Fibroblast of skin of scalp (primary cell): Measurements from ENCODE around the gene PRDM2. TPM values are rescaled to one million over a fixed set of nuclear protein-coding genes. Genes with fewer than 3 reads are reported as not detected.
"Not testable (repeated sequence)": the region's sequence is repeated elsewhere in the genome, so short reads cannot be mapped to it uniquely, and the experiment has no call there.

Experiments
- DNase-seq: peaks from one replicate; pipeline ENCODE4 v3.0.0-alpha.2; 2013
- polyA plus RNA-seq, 2 experiments: library from polyadenylated mRNA; unstranded; fragments of 120-200 nt; gene quantifications; one replicate each; pipeline ENCODE4 v1.2.1, GENCODE V29; 2013; ENCODE audit not compliant: insufficient read length in 2 of 2

PRDM2 gene, protein sequence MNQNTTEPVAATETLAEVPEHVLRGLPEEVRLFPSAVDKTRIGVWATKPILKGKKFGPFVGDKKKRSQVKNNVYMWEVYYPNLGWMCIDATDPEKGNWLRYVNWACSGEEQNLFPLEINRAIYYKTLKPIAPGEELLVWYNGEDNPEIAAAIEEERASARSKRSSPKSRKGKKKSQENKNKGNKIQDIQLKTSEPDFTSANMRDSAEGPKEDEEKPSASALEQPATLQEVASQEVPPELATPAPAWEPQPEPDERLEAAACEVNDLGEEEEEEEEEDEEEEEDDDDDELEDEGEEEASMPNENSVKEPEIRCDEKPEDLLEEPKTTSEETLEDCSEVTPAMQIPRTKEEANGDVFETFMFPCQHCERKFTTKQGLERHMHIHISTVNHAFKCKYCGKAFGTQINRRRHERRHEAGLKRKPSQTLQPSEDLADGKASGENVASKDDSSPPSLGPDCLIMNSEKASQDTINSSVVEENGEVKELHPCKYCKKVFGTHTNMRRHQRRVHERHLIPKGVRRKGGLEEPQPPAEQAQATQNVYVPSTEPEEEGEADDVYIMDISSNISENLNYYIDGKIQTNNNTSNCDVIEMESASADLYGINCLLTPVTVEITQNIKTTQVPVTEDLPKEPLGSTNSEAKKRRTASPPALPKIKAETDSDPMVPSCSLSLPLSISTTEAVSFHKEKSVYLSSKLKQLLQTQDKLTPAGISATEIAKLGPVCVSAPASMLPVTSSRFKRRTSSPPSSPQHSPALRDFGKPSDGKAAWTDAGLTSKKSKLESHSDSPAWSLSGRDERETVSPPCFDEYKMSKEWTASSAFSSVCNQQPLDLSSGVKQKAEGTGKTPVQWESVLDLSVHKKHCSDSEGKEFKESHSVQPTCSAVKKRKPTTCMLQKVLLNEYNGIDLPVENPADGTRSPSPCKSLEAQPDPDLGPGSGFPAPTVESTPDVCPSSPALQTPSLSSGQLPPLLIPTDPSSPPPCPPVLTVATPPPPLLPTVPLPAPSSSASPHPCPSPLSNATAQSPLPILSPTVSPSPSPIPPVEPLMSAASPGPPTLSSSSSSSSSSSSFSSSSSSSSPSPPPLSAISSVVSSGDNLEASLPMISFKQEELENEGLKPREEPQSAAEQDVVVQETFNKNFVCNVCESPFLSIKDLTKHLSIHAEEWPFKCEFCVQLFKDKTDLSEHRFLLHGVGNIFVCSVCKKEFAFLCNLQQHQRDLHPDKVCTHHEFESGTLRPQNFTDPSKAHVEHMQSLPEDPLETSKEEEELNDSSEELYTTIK (N-terminal part only)
- 34.3 TPM for polyA plus RNA-seq (2013, experiment 1 of 2; ENCODE audit: insufficient read length)
- polyA plus RNA-seq (2013, experiment 2 of 2; ENCODE audit: insufficient read length): 37.1 TPM

DNA sequence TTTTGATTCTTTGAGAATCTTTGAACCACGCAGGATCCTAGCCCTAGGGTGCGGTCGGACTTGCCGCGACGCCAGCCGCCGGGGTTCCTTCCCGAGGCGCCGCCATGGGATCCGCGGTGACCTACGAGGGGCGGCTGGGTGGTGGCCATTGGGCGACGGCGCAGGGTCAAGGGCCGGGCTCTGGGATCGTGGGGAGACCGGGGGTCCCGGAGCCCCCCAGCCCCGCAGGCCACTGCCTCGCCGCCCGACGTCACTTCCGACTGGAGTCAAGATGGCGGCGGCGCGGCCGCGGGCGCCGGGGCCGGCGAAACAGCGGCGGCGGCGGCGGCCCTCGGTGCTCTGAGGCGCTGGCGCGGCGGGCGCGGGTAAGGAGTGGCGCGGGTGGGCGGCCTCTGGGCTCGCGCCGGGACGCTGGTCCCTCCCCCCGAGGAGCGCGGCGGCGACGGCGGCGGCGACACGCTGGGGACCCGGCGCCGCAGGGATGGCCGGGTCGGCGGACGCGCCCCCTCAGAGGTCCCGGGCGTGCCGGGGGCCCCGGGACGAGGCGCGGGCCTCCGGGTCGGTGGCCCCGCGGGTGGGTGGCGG is at the start of gene PRDM2:
TSS of gene PRDM2 (plus strand) at position 253 of the 585 bp plus-strand sequence. CDS start 15,418 bp downstream, outside the sequence.
- peak; percentile 66 for DNase-seq

DNA sequence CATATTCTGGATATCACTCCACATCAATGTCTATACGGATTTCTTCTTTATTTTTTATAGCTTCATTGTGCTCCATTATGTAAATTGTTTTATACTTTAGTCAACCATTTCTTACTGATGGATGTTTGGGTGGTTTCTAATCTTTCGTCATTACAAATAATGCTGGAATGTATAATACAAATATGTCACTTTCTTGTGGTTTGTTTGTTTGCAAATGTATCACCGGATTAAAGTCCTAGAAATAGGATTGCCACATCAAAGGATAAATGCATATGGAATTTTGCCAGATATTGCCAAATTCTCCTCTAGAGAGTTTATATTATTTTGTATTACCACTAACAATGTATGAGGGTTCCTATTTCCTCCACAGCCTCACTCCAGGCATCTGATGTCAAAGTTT is 48.7 kb upstream of the PRDM2 start:
- no peak for DNase-seq

DNA sequence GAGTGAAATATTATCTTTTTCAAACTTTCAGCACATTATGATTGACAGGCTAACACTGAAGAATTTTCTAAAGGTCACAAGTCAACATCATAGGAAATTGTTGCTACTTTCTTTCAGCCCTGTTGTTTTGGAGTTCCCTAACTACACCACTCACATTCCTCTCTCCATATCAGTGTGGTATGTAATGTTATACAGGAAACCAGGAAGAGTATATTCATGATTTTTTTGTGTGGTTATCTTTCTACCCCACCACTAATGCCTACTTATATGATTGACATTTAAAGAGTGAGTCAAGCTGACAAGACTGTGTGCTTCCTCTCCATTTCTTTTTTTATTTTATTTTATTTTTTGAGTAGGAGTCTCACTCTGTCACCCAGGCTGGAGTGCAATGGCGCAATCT is 47.8 kb upstream of the PRDM2 start:
- no peak for DNase-seq

DNA sequence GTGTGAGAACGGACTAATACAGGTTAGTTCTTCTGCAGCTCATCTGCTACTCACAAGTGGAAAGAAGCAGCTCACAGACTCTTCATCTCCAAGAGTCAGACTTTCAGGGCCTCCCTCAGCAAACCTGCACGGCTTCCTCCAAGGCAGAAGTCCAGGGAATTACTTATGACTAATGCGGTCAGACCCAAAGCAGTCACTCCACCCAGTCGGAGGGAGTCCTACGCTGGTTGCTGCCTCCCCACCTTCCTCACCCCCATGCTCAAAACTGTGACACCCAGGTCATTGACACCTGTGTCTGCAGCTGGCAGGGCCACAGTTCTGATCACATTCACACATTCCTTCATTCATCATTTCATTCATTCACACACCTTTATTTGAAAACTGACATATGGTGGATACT is 38.4 kb upstream of the PRDM2 start:
- no peak for DNase-seq

DNA sequence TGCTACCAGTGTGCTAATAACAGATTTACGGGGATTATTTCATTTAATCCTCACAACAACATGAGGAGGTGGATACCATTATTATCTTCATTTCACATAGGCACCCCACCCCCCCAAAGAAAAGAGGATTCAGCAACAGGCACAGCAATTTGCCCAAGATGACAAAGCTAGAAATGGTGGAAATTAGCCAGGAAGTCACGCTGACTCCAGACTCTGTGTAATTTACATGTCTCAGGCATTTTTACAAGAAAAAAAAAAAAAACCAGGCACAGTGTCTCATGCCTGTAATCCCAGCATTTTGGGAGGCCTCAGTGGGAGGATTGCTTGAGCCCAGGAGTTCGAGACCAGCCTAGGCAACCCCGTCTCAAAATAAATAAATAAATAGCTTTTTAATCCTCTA is 37.5 kb upstream of the PRDM2 start:
- DNase-seq: peak; percentile 80

DNA sequence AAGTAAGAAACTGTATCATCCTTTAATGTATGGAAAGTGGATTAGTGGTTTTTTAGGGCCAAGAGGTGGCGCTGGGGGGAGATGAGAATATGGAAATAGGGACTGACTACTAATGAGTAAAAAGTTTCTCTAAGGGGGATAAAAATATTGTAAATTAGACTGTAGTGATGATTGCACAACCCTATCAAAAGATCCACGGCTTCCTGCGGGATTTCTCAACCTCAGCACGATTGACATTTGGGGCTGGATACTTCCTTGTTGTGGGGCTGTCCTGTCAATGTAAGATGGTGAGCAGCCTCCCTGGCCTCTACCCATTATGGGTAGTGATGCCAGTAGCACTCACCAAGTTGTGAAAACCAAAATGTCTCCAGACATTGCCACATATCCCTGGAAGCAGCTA is 36.0 kb upstream of the PRDM2 start:
- DNase-seq: no peak

DNA sequence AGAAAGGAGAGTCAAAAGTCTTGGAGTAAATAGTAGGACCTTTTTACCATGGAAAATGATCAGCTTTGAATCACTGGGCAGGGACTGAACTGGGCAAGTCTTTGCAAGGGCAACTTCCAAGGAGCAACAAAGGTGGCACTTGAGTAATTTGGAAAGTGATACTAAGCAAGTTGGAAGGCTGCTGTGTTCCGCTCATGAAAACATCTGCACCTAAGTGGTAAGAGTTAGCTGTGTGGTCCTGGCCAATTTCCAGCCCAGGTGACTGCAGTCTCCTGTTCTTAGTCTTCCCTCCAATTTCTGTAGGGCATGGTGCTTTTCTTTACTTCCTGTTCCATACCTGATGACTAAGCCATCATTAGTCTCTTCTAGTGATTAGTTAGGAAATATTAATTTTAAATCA is 35.5 kb upstream of the PRDM2 start:
- no peak for DNase-seq

DNA sequence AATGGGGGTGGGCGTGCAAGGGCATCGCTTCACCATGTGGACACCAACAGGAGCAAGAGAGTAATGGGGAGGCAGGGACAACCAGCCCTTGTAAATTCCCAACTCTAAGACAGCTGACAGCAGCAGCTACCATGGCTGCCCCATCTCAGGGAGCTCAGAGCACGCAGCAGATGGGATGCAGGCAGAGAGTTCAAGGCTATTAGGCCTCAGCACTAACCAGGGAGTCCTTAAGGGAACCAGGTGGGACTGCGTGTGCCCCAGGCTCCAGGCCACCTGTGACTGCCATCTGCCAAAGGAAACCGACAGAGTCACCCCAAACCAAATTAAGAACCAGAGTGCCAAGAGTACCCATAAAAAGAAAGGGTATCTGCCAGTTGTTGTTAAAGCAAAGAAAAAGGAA is 33.7 kb upstream of the PRDM2 start:
- DNase-seq: no peak

DNA sequence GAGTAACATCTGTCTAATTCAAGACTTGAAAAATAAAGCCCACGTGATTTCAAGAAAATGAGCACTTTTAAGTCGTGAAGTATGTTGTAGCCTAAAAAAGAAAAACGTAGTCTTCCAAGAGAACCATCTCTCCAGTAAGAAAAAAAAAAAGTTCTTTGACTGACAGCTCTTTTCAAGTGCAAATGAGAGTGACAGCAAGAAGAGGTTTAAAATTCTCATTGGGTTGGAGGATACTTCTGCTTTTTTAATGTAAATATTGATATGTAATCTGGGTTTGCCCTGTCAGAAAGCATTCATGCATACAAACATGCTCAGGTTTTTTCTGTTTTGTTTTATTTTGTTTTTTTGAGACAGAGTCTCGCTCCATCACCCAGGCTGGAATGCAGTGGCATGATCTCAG is 32.3 kb upstream of the PRDM2 start:
- DNase-seq: no peak

DNA sequence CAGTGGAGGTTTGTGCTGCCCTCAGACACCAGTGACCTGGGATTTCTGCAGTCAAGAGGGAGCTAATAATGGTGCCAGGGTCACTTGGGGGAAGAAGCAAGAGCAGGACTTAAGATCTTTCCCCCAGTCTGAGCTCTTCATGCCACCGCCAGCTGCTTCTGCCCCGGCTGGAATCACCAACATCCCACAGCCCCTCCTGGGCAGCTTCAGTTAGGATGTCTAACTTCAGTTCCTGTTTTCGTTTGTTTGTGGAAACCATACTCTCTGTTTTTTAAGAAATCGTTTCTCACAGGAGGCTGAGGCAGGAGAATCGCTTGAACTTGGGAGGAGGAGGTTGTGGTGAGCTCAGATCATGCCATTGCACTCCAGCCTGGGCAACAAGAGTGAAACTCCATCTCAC is 25.6 kb upstream of the PRDM2 start:
- no peak for DNase-seq

DNA sequence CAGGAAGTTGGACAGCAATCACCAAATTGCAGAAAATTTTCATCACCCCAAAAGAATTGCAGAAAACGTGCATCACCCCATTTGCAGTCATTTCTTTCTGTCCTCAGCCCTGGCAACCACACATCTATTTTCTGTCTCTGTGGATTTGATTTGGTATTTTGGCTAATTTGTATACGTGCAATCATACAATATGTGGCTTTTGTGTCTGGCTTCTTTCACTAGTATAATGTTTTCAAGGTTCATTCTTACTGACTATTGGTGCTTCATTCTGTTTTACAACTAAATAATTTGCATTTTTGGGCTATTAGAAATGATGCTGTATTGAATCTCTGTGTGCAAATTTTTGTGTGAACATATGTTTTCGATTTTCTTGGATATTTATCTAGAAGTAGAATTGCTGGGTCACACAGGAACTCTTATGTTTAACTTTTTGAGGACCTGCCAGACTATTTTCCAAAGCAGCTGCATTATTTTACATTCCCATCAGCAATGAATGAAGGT is 24.8 kb upstream of the PRDM2 start:
- peak; percentile 96 for DNase-seq

DNA sequence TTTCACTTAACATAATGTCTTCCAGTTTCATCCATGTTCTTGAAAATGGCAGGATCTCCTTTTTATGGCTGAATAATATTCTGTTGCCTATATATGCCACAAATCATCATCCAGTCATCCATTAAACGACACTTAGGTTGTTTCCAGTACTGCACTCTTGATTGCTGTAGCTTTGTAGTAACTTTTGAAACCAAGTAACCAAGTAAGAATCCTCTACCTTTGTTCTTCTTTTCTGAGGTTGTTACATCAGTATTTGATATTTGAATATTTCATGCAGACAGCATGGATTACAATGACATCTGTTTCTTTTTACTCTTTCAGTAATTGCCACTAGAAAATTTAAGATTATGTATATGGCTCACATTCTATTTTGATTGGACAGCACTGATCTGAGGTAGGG is 22.1 kb upstream of the PRDM2 start:
- DNase-seq: no peak

DNA sequence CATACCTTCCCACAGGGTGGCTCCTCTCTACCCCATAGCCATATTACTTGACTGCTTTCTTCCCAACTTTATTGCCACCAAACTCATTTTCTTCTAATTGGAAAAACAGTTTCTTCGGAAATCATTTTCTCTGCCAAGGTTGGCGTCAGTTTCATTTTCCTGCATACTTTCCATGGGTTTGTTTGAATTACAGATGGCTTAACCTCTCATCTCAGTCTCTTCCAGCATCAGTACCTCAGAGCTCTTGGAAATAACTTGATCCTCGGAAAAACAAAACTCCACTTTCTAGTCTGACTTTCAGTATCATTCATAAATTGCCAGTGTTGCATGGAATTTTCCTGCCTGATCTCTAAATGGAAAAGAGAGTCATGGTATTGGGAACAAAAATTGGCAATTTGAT is 20.3 kb upstream of the PRDM2 start:
- no peak for DNase-seq

DNA sequence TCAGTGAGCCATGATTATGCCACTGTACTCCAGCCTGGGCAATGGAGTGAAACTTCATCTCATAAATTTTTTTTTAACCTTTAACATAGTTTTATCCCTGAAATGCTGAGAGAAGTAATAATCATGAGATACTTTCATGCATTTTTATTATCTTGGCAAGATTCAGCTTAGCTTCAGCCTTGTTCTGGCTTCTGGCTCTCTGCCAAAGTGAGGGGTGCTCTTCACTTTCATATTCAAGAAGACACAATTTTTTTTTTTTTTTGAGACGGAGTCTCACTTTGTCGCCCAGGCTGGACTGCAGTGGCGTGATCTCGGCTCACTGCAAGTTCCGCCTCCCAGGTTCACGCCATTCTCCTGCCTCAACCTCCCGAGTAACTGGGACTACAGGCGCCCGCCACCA is 19.4 kb upstream of the PRDM2 start:
- peak; percentile 38 for DNase-seq

DNA sequence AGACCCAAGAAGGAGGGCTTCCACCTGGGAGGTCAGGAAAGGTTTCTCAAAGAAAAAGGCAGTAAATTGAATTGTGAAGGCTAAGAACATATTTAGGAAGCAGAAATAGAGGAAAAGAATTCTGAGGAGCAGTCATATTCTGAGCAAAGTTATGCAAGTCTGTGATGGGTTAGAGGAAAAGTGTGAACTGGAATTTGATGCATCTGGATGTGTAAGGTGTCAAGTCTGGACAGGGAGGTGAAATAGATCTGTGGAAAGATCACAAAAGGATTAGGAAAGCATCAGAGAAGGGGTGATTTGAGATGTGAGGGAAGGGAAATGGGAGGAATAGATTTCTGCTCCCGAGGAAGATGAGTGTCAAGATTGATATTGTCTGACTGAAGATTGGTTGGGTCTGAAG is 18.1 kb upstream of the PRDM2 start:
- no peak for DNase-seq

DNA sequence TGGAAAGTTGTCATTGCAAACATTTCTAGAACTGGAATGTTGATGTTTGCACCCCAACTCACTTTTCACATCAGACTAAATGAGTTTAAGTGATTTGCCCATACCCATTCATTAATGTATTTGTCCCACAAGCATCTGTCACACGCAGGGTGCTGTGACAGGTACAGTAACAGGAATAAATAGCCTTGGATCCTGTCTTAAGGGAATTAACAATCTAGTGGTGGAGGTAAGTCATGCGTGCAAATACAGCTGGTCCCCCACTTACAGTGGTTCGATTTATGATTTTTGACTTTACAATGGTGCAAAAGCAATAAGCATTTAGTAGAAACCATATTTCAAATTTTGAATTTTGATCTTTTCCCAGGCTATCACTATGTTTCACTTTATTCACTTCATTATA is 17.5 kb upstream of the PRDM2 start:
- no peak for DNase-seq

DNA sequence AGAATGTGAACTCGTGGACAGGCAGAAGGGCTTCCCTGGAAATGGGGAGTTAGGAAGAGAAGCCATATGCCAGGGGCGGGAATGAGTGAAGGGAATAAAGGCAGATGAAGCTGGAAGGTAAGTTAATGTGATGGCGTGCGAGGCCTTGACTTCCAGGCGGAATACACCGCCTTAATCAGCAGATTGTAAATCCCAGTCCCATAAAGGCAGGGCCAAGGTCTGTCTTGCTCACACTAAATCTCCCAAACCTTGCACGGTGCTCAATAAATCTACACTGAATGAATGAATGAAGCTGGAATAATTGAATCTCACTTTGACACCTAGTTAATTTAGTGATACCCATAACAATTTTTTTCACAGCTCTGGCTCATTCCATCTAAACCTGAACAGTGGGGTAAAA is 16.8 kb upstream of the PRDM2 start:
- DNase-seq: no peak

DNA sequence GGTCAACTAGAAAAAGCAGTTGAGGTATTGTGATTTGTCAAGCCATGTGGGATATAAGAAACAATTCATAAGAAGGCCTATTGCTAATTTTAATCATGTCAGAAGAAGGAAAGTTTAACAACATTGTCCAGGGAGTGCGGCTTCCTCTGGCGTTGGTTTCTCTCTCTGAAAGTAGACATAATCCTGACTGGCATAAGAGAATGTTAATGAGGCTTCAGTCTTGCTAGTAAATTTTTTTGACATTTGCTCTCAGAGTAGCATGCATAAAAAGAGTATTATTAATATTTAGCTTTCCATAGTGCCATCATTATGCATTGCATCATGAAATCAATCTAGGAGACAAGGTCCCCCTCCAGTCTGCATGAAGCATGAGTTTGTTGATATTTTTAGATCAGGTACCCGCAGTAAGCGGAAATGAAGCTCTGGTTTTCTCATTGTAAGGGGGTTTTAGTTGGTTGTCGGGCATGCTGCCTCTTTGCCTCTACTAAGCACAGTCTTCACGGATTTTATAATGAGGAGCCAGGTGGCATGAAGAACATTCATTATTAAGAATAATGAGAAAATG is 12.8 kb upstream of the PRDM2 start:
- no peak for DNase-seq

DNA sequence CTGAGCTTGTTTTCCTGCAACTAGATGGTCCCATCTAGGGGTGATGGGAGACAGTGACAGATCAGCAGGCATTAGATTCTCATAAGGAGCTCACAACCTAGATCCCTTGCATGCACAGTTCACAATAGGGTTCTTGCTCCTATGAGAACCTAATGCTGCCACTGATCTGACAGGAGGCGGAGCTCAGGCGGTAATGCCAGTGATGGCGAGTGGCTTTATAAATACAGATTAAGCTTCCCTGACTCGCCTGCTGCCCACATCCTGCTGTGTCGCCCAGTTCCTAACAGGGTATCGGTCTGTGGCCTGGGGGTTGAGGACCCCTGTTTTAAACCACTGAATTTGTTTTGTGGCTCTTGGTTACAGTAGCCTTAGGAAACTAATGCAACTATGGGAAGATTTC is 6.9 kb upstream of the PRDM2 start:
- DNase-seq: not testable (repeated sequence)

DNA sequence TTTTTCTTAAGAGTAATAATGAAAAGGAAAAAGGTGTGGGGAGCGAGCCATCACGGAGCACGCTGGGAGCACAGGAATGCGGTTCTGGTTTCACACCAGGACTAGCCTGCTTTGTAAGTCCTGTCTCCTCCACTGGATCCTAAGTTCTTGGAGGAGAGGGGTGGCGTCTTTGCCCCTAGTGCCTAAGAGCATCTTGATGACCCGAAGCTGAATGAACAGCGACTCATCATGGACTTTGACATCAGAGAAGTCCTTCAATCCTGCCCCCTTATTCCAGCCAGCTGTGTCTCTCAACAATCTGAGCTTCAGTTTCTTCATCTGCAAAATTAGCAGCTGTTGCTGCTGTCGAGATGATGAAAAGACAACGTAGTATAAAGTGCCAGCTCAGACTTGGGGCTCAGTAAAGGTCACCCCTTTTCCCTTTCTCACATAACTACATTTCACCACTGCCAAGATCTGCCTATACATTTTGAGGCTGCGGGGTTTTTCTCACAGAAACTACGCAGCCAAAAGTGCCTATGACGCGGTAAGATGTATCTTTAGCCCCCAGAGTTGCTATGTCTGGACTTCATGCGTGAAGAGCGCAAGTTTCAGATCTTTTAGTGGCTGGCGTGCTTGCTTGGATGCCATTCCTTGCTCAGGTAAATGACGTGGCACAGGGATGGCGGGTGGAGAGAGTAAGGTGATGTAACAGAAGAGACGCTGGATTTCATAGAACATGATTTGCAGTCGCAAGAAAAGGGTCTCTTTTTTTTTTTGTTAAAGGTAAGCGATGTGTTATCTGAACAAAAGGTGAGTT is 4.9 kb upstream of the PRDM2 start:
- no peak for DNase-seq

DNA sequence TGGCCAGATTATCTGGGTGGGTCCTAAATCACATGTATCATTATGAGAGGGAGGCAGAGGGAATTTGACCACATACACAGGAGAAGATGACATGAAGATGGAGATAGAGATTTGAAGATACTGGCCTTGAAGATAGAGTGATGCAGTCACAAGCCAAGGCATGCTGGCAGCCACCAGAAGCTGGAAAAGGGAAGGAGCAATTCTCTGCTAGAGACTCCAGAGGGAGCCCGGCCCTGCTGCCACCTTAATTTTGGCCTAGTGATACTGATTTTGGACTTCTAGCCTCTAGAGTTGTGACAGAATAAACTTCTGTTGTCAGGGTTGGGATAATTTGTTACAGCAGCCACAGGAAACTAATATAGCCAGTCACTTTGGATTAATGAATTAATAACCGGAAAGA is 2.2 kb upstream of the PRDM2 start:
- DNase-seq: no peak
